Mammary epithelial cell (primary cell): Measurements from ENCODE around the gene GDF10.

Experiments used
- CTCF ChIP-seq, 2 donors: IDR thresholded peaks in 1 of 2; conservative IDR thresholded peaks in 1 of 2; 2 replicates each; pipeline ENCODE4 v1.5.1; 2011 to 2012; ENCODE audit warnings: inconsistent platforms in 2 of 2, low read length in 2 of 2, mild to moderate bottlenecking in 2 of 2, control low read depth in 1 of 2, low read depth in 1 of 2; ENCODE audit not compliant: insufficient read depth in 1 of 2; ENCODE audit errors: extremely low read depth in 1 of 2
- EZH2 ChIP-seq: IDR thresholded peaks from 2 replicates; pipeline ENCODE4 v1.6.1; 2012; ENCODE audit warnings: low read length, inconsistent platforms, borderline replicate concordance

- TF ChIP-seq CTCF (conservative IDR thresholded peaks at IDR 0.05 in 1 of 2, IDR thresholded peaks at IDR 0.05 in 1 of 2; ENCODE audit: extremely low read depth in 1 of 2, insufficient read depth in 1 of 2, low read depth in 1 of 2, low read length in 2 of 2) (no peak), EZH2 (no peak)
Measured at GRCh38 chr10:47287805-47288204, 12.2 kb upstream of the GDF10 start.
